ENCODE measurements around the gene TEX26.

DNA sequence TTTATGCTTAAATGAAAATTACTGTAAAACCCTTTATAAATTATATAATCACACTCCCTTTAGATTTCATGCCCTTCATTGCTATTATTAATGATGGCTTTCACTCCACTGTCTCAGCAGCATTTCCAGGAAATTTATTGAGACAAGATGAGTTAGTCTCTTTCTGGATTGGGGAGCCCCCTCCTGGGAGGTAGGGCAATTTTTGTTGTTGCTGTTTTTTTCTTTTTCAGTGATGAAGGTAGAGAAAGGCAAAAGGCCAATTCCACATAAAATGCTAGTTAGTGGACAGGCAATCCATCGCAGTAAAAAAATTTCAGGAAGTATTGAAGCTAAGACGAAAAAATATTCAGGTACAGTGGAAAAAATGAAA lies 80.2 kb downstream of the TEX26 start:
- TF ChIP-seq, protein P1, sequence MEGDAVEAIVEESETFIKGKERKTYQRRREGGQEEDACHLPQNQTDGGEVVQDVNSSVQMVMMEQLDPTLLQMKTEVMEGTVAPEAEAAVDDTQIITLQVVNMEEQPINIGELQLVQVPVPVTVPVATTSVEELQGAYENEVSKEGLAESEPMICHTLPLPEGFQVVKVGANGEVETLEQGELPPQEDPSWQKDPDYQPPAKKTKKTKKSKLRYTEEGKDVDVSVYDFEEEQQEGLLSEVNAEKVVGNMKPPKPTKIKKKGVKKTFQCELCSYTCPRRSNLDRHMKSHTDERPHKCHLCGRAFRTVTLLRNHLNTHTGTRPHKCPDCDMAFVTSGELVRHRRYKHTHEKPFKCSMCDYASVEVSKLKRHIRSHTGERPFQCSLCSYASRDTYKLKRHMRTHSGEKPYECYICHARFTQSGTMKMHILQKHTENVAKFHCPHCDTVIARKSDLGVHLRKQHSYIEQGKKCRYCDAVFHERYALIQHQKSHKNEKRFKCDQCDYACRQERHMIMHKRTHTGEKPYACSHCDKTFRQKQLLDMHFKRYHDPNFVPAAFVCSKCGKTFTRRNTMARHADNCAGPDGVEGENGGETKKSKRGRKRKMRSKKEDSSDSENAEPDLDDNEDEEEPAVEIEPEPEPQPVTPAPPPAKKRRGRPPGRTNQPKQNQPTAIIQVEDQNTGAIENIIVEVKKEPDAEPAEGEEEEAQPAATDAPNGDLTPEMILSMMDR (IDR thresholded peaks at IDR 0.05) = peak in 2 of 6 experiments; percentile 8 to 32
- TF ChIP-seq POLR2A (IDR thresholded peaks at IDR 0.05) = no peak
